Measurements from ENCODE around the gene SLC39A1. TPM values are rescaled to one million over a fixed set of nuclear protein-coding genes. Genes with fewer than 3 reads are reported as not detected.

Gene SLC39A1
- total and polyA plus RNA-seq, 2 of the 8 experiments (the other 6 are each of a cell fraction or from before 2014, with no cell fraction given) = 238 to 337 TPM

- TF ChIP-seq, protein P1, sequence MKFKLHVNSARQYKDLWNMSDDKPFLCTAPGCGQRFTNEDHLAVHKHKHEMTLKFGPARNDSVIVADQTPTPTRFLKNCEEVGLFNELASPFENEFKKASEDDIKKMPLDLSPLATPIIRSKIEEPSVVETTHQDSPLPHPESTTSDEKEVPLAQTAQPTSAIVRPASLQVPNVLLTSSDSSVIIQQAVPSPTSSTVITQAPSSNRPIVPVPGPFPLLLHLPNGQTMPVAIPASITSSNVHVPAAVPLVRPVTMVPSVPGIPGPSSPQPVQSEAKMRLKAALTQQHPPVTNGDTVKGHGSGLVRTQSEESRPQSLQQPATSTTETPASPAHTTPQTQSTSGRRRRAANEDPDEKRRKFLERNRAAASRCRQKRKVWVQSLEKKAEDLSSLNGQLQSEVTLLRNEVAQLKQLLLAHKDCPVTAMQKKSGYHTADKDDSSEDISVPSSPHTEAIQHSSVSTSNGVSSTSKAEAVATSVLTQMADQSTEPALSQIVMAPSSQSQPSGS (IDR thresholded peaks at IDR 0.05; ENCODE audit: low read length) = no peak
- TF ChIP-seq RXRA (IDR thresholded peaks at IDR 0.05; ENCODE audit: insufficient read depth, low read depth, low read length) (no peak), POLR2AphosphoS5 (IDR thresholded peaks at IDR 0.05; ENCODE audit: low read depth, low read length) (peak; percentile 93), POLR2A (IDR thresholded peaks at IDR 0.05; ENCODE audit: control extremely low read depth in 1 of 2, low read depth in 2 of 2, low read length in 2 of 2) (peak; percentile 78 to 82), EZH2 (IDR thresholded peaks at IDR 0.05; ENCODE audit: low read depth, low read length, severe bottlenecking) (no peak), SP2 (IDR thresholded peaks at IDR 0.05; ENCODE audit: low read length) (peak; percentile 69), HDAC2 (IDR thresholded peaks at IDR 0.05; ENCODE audit: borderline replicate concordance in 1 of 2, low read depth in 2 of 2, low read length in 2 of 2) (peak in 1 of 2 experiments; percentile 90; a peak in 1 of 4 replicates), TEAD4 (IDR thresholded peaks at IDR 0.05; ENCODE audit: low read depth, low read length) (no peak), FOSL1 (IDR thresholded peaks at IDR 0.05; ENCODE audit: insufficient read depth, low read depth, low read length) (no peak), PHF8 (conservative IDR thresholded peaks at IDR 0.05; ENCODE audit: low read depth, low read length) (peak; percentile 76), RAD21 (IDR thresholded peaks at IDR 0.05 in 1 of 2, conservative IDR thresholded peaks at IDR 0.05 in 1 of 2; ENCODE audit: low read depth in 2 of 2, low read length in 2 of 2) (peak; percentile 6 to 11; a peak in 1 of 4 replicates), JUN (IDR thresholded peaks at IDR 0.05; ENCODE audit: low read depth, low read length) (no peak), HDAC6 (IDR thresholded peaks at IDR 0.05; ENCODE audit: low read depth, low read length) (no peak), CHD2 (IDR thresholded peaks at IDR 0.05; ENCODE audit: low read length) (peak; percentile 91), CBX5 (IDR thresholded peaks at IDR 0.05; ENCODE audit: low read depth, low read length) (no peak), TBP (IDR thresholded peaks at IDR 0.05; ENCODE audit: low read depth, low read length) (peak; percentile 81), KDM4A (IDR thresholded peaks at IDR 0.05; ENCODE audit: low read depth, low read length, severe bottlenecking) (peak; percentile 74)
- TF ChIP-seq, protein P2, sequence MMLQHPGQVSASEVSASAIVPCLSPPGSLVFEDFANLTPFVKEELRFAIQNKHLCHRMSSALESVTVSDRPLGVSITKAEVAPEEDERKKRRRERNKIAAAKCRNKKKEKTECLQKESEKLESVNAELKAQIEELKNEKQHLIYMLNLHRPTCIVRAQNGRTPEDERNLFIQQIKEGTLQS (IDR thresholded peaks at IDR 0.05; ENCODE audit: insufficient read depth, low read depth, low read length) = 0 out of 2 replicates have a peak, but pooled peaks have one; percentile 65
- TF ChIP-seq, protein P3, sequence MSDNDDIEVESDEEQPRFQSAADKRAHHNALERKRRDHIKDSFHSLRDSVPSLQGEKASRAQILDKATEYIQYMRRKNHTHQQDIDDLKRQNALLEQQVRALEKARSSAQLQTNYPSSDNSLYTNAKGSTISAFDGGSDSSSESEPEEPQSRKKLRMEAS (IDR thresholded peaks at IDR 0.05) = peak; percentile 93
- TF ChIP-seq, protein P4, sequence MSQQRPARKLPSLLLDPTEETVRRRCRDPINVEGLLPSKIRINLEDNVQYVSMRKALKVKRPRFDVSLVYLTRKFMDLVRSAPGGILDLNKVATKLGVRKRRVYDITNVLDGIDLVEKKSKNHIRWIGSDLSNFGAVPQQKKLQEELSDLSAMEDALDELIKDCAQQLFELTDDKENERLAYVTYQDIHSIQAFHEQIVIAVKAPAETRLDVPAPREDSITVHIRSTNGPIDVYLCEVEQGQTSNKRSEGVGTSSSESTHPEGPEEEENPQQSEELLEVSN (IDR thresholded peaks at IDR 0.05) = peak; percentile 83
Observed at GRCh38 chr1:153967107-153967999, 4.0 kb upstream of the SLC39A1 start, which contains the start of gene CREB3L4 (continued).
